HCT116 (cell line): Measurements from ENCODE around the gene SIRT7. TPM values are rescaled to one million over a fixed set of nuclear protein-coding genes. Genes with fewer than 3 reads are reported as not detected.

Experiments
- ATAC-seq: fragments of 200-7000 bp; cut with Tn5 transposase; 2 replicates; pipeline ENCODE4 v1.9.1; 2020; ENCODE audit warnings: mild to moderate bottlenecking, moderate library complexity
- BruUV-seq: library from RNA; stranded (reverse); fragments of 400-500 nt; replicated peaks from 2 replicates; lab custom pipeline; 2021; lab: Mats Ljungman, UMichigan
- CTCF ChIA-PET: fragments of 300-600 bp; sonication (Branson Sonifier 250); formaldehyde crosslinking; loops from one replicate; lab custom pipeline; 2021; ENCODE audit warnings: antibody characterized with exemption; lab: Charles Lee
- POLR2A ChIA-PET: fragments of 300-600, 350-600 bp; sonication (Branson Sonifier 250); formaldehyde crosslinking; loops from one replicate; lab custom pipeline; 2021; ENCODE audit warnings: antibody characterized with exemption; lab: Charles Lee
- RAD21 ChIA-PET, 2 experiments: fragments of 300-600 bp; sonication (Branson Sonifier 250); formaldehyde crosslinking; loops; one replicate each; lab custom pipeline; 2023; ENCODE audit warnings: low total read pairs in 2 of 2; ENCODE audit not compliant: uncharacterized antibody in 2 of 2, unreplicated experiment in 2 of 2, low non-redundant PET in 1 of 2; lab: Charles Lee
- DNase-seq: peaks from one replicate; pipeline ENCODE4 v3.0.0-alpha.2; 2010; ENCODE audit warnings: low read depth, low spot score
- H2AFZ ChIP-seq: fragments of 200-600 bp; shearing (Covaris generic), sonication (generic); 2 replicates; pipeline ENCODE4 v1.6.1; 2017; ENCODE audit warnings: low read depth, mixed run types, mixed read lengths, antibody characterized with exemption, low read length; ENCODE audit not compliant: poor library complexity, severe bottlenecking
- H3K27ac ChIP-seq: 2 replicates; pipeline ENCODE4 v1.5.1; 2012; ENCODE audit warnings: low read depth, low read length
- H3K27me3 ChIP-seq: fragments of 200-600 bp; sonication (generic); 2 replicates; pipeline ENCODE4 v1.6.1; 2016; ENCODE audit warnings: mixed run types, low read length, mixed read lengths; ENCODE audit not compliant: insufficient read depth
- H3K36me3 ChIP-seq, 2 experiments: fragments of 200-500 bp in 1 of 2; fragments of 200-600 bp in 1 of 2; sonication (Bioruptor generic) in 1 of 2; sonication (generic) in 1 of 2; 2 replicates each; pipeline versions ENCODE4 v1.5.1 to v1.6.1; 2014 to 2016; ENCODE audit warnings: low read length in 2 of 2, inconsistent platforms in 1 of 2, mixed read lengths in 1 of 2, mixed run types in 1 of 2; ENCODE audit not compliant: insufficient read depth in 2 of 2, control insufficient read depth in 1 of 2
- H3K4me1 ChIP-seq, 2 experiments: fragments of 200-600 bp in 1 of 2; sonication (generic) in 1 of 2; 2 replicates each; pipeline versions ENCODE4 v1.5.1 to v1.6.1; 2012 to 2017; ENCODE audit warnings: low read length in 2 of 2, inconsistent platforms in 1 of 2, mild to moderate bottlenecking in 1 of 2, mixed read lengths in 1 of 2, mixed run types in 1 of 2, moderate library complexity in 1 of 2; ENCODE audit not compliant: insufficient read depth in 2 of 2, control insufficient read depth in 1 of 2
- H3K4me2 ChIP-seq: fragments of 200-600 bp; sonication (generic); 2 replicates; pipeline ENCODE4 v1.6.1; 2017; ENCODE audit warnings: mixed run types, low read length, mixed read lengths
- H3K4me3 ChIP-seq, 2 experiments: fragments of 200-600 bp in 1 of 2; sonication (generic) in 1 of 2; replicated peaks in 1 of 2; 2 replicates each; pipeline ENCODE4 v1.5.1; 2011 to 2016; ENCODE audit warnings: low read length in 2 of 2, control low read depth in 1 of 2, low read depth in 1 of 2, mild to moderate bottlenecking in 1 of 2, mixed read lengths in 1 of 2, mixed run types in 1 of 2
- H3K79me2 ChIP-seq: fragments of 200-600 bp; sonication (generic); 2 replicates; pipeline ENCODE4 v1.6.1; 2017; ENCODE audit warnings: mild to moderate bottlenecking, mixed run types, low read length, moderate library complexity, mixed read lengths; ENCODE audit not compliant: insufficient read depth
- H3K9ac ChIP-seq: fragments of 200-600 bp; sonication (generic); 2 replicates; pipeline ENCODE4 v1.6.1; 2016; ENCODE audit warnings: low read length, mixed read lengths
- H3K9me2 ChIP-seq: fragments of 200-600 bp; sonication (generic), shearing (Covaris generic); 2 replicates; pipeline ENCODE4 v1.6.1; 2017; ENCODE audit warnings: mixed run types, mild to moderate bottlenecking, moderate library complexity; ENCODE audit not compliant: insufficient read depth
- H3K9me3 ChIP-seq, 2 experiments: fragments of 200-500 bp in 1 of 2; fragments of 200-600 bp in 1 of 2; sonication (Bioruptor generic) in 1 of 2; sonication (generic) in 1 of 2; 2 replicates each; pipeline ENCODE4 v1.6.1; 2014 to 2017; ENCODE audit warnings: low read length in 2 of 2, mixed read lengths in 2 of 2, inconsistent platforms in 1 of 2, low read depth in 1 of 2, mild to moderate bottlenecking in 1 of 2, mixed run types in 1 of 2, moderate library complexity in 1 of 2; ENCODE audit not compliant: control insufficient read depth in 1 of 2, insufficient read depth in 1 of 2
- H4K20me1 ChIP-seq: fragments of 200-600 bp; sonication (generic), shearing (Covaris generic); 2 replicates; pipeline ENCODE4 v1.6.1; 2017; ENCODE audit warnings: mixed run types, mild to moderate bottlenecking, moderate library complexity; ENCODE audit not compliant: insufficient read depth
- POLR2AphosphoS5 ChIP-seq: IDR thresholded peaks from 2 replicates; pipeline ENCODE4 v1.6.1; 2011; ENCODE audit warnings: mild to moderate bottlenecking, low read depth, low read length, moderate library complexity
- SIN3A ChIP-seq: IDR thresholded peaks from 2 replicates; pipeline ENCODE4 v1.6.1; 2012; ENCODE audit warnings: low read depth
- ZFX ChIP-seq: fragments of 450-650 bp; IDR thresholded peaks from 2 replicates; pipeline ENCODE4 v1.6.1; 2017
- intact Hi-C: fragments of 100-400 bp; cut with micrococcal nuclease; formaldehyde crosslinking; loops from 2 replicates; pipeline ENCODE4 v1.10.0; 2022
- total RNA-seq: library from RNA; stranded (reverse); gene quantifications from one replicate; pipeline ENCODE4 v1.2.1, GENCODE V29; 2021; ENCODE audit not compliant: unreplicated experiment
- TF ChIP-seq, protein P1 (sequence below), 3 experiments: fragments of 200-600 bp in 1 of 3; sonication (generic) in 1 of 3; IDR thresholded peaks in 2 of 3; conservative IDR thresholded peaks in 1 of 3; 2 replicates each; pipeline ENCODE4 v1.5.1; 2012 to 2017; ENCODE audit warnings: low read depth in 2 of 3, low read length in 2 of 3, antibody characterized with exemption in 1 of 3, borderline replicate concordance in 1 of 3, control low read depth in 1 of 3, mild to moderate bottlenecking in 1 of 3, mixed read lengths in 1 of 3, mixed run types in 1 of 3, moderate library complexity in 1 of 3; ENCODE audit not compliant: insufficient read depth in 1 of 3
- TF ChIP-seq, protein P2 (sequence below): IDR thresholded peaks from 2 replicates; pipeline ENCODE4 v1.6.1; 2012; ENCODE audit warnings: low read depth
- TF ChIP-seq, protein P3 (sequence below): IDR thresholded peaks from 2 replicates; pipeline ENCODE4 v1.6.1; 2012

SIRT7 gene
- total RNA-seq, 1 experiment from 2014 or later, result 62.6 TPM

DNA sequence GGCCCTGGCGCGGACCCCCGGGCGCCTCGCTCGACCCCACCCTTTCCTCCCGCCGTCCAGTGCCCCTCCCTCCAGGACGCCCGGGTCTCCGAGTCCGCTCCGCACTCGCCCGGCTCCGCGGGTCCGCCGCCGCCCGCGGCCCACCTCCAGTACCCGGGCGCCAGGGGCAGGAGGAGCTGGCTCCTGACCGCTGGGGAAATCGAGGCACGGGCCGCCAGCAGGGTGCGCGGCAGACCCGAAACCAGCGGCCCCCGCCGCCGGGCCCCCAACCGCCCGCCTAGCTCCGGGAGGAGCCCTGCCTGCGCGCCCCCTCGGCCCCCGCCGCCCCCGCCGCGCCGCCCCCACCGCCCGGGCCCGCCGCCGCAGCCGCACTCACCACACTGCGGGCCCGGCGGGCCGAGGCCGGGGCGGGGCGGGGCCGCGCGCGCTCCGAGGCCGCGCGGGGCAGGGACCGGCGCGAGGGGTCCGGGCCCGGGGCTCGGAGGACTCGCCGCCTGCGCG, 9.2 kb upstream of the SIRT7 start:
- intact Hi-C loops, result loop anchor here (5.0 kb wide), 1 partner anchor 55 kb away; the partner anchor contains the start of gene ARHGDIA
- peak overlapping the region; percentile 95 for H3K4me2 ChIP-seq
- ATAC-seq, result peak; percentile 14; the same call in 1 of the 2 replicates
- no peak overlapping the region for H2AFZ ChIP-seq
- H3K9me2 ChIP-seq, result no peaks in the 10 kb centered on the region
- peak overlapping the region; percentile 97 for H3K27ac ChIP-seq
- peak overlapping the region; percentile 89 to 93 for H3K4me3 ChIP-seq
- peaks cover 41 to 72% of the 10 kb centered on the region in 2 experiments for H3K4me1 ChIP-seq
- ChIA-PET CTCF (interaction anchor here (0.7 to 2.1 kb wide), 10 partner anchors 9 to 111 kb away, joined by 4 to 7 read pairs (median 5); partner anchors contain the start of genes CENPX, DCXR and LRRC45), POLR2A (interaction anchor here (0.7 to 4.6 kb wide), 4 partner anchors 10 to 214 kb away, joined by 3 to 18 read pairs (median 6); partner anchors contain the start of genes CENPX, LRRC45 and PYCR1), RAD21 (interaction anchor here in 1 of 2 experiments (0.7 kb wide), 2 partner anchors 51 to 68 kb away, joined by 3 read pairs; no protein-coding TSS in a partner anchor)
- no peaks in the 10 kb centered on the region for H3K9me3 ChIP-seq
- H4K20me1 ChIP-seq, result no peaks in the 10 kb centered on the region
- H3K79me2 ChIP-seq, result peaks cover 55% of the 10 kb centered on the region
- peak overlapping the region; percentile 91 for H3K9ac ChIP-seq
- TF ChIP-seq ZFX (peak; percentile 48), SIN3A (no peak)
- BruUV-seq, result no TSS peak
- DNase-seq, result no peak
- H3K36me3 ChIP-seq, result peaks cover 2 to 9% of the 10 kb centered on the region in 2 experiments; a peak in 2 of 4 replicates
- no peaks in the 10 kb centered on the region for H3K27me3 ChIP-seq

DNA sequence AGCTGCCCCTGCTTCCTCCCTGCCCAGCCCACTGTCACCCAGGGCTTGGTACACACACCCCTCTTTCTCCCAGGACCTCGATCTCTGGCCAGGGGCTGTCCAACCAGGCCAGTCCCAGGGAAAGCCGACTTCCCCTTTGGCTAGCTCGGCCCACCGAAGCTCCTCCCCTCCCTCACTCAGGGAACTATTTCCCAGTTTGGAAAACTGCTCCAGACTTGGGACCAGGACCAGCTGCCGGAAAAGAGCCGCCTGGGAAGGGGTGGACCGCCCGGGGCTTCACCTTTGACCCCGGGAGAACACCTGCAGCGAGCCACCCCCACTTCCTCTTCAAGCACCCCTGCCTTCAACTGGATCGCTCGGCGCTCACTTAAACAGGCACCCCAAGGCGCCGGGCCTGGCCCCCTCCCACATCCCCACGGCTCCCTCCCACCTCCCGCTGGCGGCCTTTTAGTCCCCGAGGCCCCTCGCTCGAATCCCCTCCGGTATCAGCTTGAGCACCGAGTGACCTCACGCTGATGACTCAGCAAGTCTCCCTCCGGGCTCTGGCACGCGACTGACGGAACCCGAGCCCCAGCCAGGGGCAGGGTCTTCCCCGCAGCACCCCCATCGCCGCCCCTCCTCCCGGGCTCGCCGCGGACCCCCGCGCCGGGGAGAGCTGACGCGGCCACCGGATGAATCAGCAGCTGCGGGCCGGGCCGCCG, 8.6 kb upstream of the SIRT7 start:
- Histone ChIP-seq H2AFZ (no peak overlapping the region), H3K9ac (peak overlapping the region; percentile 91), H3K9me3 (no peaks in the 10 kb centered on the region), H3K4me1 (peaks cover 41 to 66% of the 10 kb centered on the region in 2 experiments), H3K4me2 (peak overlapping the region; percentile 84), H3K27me3 (no peaks in the 10 kb centered on the region), H4K20me1 (no peaks in the 10 kb centered on the region), H3K79me2 (peaks cover 61% of the 10 kb centered on the region), H3K27ac (peak overlapping the region; percentile 97), H3K4me3 (peak overlapping the region; percentile 89 to 93), H3K9me2 (no peaks in the 10 kb centered on the region), H3K36me3 (peaks cover 6 to 14% of the 10 kb centered on the region in 2 experiments; a peak in 3 of 4 replicates)
- TSS peak; percentile 38 for BruUV-seq
- intact Hi-C loops, result loop anchor here (5.0 kb wide), 1 partner anchor 54 kb away; the partner anchor contains the start of gene ARHGDIA
- peak; percentile 47 for DNase-seq
- TF ChIP-seq, protein P1, sequence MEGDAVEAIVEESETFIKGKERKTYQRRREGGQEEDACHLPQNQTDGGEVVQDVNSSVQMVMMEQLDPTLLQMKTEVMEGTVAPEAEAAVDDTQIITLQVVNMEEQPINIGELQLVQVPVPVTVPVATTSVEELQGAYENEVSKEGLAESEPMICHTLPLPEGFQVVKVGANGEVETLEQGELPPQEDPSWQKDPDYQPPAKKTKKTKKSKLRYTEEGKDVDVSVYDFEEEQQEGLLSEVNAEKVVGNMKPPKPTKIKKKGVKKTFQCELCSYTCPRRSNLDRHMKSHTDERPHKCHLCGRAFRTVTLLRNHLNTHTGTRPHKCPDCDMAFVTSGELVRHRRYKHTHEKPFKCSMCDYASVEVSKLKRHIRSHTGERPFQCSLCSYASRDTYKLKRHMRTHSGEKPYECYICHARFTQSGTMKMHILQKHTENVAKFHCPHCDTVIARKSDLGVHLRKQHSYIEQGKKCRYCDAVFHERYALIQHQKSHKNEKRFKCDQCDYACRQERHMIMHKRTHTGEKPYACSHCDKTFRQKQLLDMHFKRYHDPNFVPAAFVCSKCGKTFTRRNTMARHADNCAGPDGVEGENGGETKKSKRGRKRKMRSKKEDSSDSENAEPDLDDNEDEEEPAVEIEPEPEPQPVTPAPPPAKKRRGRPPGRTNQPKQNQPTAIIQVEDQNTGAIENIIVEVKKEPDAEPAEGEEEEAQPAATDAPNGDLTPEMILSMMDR (IDR thresholded peaks at IDR 0.05 in 2 of 3, conservative IDR thresholded peaks at IDR 0.05 in 1 of 3; ENCODE audit: borderline replicate concordance in 1 of 3, insufficient read depth in 1 of 3, low read depth in 2 of 3, low read length in 2 of 3), result no peak
- TF ChIP-seq, protein P2, sequence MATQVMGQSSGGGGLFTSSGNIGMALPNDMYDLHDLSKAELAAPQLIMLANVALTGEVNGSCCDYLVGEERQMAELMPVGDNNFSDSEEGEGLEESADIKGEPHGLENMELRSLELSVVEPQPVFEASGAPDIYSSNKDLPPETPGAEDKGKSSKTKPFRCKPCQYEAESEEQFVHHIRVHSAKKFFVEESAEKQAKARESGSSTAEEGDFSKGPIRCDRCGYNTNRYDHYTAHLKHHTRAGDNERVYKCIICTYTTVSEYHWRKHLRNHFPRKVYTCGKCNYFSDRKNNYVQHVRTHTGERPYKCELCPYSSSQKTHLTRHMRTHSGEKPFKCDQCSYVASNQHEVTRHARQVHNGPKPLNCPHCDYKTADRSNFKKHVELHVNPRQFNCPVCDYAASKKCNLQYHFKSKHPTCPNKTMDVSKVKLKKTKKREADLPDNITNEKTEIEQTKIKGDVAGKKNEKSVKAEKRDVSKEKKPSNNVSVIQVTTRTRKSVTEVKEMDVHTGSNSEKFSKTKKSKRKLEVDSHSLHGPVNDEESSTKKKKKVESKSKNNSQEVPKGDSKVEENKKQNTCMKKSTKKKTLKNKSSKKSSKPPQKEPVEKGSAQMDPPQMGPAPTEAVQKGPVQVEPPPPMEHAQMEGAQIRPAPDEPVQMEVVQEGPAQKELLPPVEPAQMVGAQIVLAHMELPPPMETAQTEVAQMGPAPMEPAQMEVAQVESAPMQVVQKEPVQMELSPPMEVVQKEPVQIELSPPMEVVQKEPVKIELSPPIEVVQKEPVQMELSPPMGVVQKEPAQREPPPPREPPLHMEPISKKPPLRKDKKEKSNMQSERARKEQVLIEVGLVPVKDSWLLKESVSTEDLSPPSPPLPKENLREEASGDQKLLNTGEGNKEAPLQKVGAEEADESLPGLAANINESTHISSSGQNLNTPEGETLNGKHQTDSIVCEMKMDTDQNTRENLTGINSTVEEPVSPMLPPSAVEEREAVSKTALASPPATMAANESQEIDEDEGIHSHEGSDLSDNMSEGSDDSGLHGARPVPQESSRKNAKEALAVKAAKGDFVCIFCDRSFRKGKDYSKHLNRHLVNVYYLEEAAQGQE, result no peak
- TF ChIP-seq, protein P3, sequence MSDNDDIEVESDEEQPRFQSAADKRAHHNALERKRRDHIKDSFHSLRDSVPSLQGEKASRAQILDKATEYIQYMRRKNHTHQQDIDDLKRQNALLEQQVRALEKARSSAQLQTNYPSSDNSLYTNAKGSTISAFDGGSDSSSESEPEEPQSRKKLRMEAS, result no peak
- peak; percentile 48; the same call in 1 of the 2 replicates for TF ChIP-seq POLR2AphosphoS5
- RAD21 ChIA-PET, result interaction anchor here in 1 of 2 experiments (0.9 to 1.0 kb wide), 2 partner anchors 14 to 27 kb away, joined by 3 to 4 read pairs; no protein-coding TSS in a partner anchor
- peak; percentile 42 for ATAC-seq
- POLR2A ChIA-PET, result interaction anchor here (0.8 to 4.6 kb wide), 6 partner anchors 10 to 66 kb away, joined by 3 to 18 read pairs (median 4); partner anchors contain the start of genes P4HB and PYCR1
- CTCF ChIA-PET, result interaction anchor here (1.0 to 2.1 kb wide), 5 partner anchors 10 to 111 kb away, joined by 3 to 7 read pairs (median 5); partner anchors contain the start of gene DCXR
